LNCAP (cell line): ENCODE results near the gene CBFA2T3.

ENCODE experiments used
- CTCF ChIP-seq: fragments of 450-650 bp; IDR thresholded peaks from 2 replicates; pipeline ENCODE4 v1.5.1; 2017; ENCODE audit warnings: mild to moderate bottlenecking

CBFA2T3 gene

DNA sequence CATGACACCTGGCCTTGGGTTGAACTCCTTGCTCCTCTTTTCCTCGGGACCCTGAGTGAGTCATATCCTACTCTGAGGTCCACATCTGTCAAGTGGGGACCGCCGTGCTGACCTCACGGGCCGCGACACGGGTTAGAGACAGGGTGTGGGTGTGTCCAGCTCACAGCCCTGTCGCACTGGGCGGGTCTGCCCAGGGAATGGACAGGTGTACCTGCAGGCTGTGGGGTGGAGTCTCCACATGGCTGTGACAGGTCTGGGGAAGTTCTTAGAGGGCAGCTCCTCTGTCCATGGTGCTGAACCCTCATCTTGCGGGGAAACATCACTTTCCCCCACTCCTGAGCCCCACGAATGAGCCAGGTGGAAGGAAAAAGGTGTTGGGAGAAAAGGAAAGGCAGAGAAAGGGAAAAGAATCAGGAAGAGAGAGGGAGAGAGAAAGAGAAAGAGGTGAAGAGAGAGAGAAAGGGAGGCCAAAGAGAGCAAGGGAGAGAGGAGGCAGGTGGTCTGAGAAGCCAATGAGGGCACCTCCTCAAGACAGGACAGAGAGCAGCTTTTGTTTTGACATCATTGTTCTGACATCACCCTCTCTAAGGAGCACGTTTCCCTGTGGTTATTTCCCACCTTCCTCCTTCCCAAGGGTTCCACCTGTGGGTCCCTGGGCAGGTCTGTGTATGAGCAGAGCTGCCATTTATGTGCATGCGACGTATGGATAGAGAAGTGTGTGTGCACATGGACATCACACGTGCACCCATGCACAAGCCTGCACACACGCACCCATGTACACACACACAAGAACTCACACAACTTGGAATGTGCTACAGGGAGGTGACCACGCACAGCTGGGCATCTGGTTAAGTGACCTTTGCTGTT lies 32.6 kb upstream of the CBFA2T3 start:
- no peak for TF ChIP-seq CTCF

DNA sequence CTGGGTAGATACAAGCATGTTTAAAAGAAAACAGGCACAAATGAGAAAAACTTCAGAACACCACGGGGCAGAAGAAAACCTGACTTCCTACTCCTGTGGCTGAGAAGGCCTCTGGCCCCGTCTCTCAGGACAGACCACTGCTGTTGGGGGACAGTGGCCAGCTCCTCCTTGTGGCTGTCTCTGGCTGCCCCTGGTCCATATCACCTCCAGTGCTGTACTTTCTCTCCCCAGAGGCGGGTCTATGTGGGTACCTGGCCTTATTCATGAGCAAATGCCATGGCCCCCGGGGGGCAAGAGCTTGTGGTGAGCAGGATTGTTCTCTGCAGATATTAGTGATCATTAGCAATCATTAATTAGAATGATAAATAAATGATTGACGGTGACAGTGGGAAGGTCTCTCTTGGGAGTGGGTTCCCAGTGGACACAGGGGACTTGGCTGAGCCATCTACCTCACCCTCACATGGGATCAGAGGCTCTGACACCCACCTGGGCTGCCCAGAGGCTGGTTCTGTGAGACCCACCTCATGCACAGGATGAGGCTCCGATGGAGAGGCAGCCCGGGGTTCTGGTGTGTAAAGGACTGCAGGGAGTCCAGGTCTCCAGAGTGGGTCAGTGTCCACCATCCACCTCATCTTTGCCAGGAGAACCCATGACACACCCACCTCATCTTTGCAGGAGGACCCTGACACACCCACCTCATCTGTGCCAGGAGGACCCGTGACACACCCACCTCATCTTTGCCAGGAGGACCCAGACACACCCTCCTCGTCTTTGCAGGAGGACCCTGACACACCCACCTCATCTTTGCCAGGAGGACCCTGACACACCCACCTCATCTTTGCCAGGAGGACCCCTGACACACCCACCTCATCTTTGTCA lies 30.6 kb upstream of the CBFA2T3 start:
- TF ChIP-seq CTCF, result no peak

DNA sequence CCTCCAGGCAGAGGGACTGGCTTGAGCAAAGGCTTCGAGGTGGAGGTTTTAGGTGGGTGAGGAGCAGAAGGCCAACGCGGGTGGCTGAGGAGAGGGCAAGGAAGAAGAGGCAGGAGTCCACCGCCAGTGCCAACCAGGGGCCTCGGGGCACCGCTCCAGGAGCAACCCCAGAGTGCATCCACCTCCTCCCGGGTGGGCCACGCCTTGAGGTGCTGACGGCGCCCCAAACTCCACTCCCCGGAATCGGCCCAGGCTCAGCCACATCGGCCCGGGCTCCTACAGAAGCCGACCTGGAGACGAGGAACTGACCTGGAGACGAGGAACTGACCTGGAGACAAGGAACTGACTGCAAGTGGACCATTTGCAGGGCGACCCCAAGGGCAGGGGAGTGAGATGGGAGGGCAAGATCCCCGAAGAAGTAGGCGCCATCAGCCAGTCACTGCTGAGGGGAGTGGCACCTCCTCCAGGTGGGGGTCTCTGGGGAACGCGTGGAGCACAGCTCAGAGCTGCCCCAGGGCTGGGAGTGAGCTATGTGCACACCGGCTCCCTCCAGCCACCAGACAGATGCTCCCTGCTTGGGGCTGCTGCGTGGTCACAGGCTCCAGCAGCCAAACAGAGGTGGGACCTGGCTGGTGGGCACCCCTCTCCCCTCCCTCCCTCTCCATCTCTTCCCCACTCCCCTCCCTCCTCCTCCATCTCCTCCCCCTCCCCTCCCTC lies 29.2 kb upstream of the CBFA2T3 start:
- TF ChIP-seq CTCF, result no peak

- TF ChIP-seq CTCF, result no peak
Measured at GRCh38 chr16:89005201-89006035, 28.4 kb upstream of the CBFA2T3 start.

- no peak for TF ChIP-seq CTCF
Measured at GRCh38 chr16:89004209-89004831, 27.3 kb upstream of the CBFA2T3 start.

DNA sequence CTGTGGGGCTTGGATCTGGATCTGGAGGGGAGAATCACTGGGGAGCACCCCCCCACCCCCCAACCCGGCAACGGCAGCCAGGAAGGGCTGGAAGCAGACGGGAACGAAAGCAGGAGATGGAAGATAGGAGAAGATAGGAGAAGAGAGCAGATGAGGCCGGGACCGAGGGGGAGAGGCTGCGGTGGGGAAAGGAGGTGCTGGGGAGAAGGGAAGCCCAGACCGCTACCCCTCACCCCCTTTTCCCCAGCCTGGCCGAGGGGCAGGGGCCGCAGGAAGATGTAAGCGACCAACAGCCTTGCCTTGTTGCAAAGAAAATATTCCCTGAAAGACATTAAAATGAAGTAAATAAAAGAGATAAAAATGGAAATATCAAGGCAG lies 26.8 kb upstream of the CBFA2T3 start:
- TF ChIP-seq CTCF, result no peak
